Measurements from ENCODE around the gene FOXJ3.

FOXJ3 gene

GRCh38 chr1:42179900-42180329, 155.1 kb downstream of the FOXJ3 start:
- ChIA-PET CTCF (no interaction called here), POLR2A (no interaction called here)
- no peak for DNase-seq (ENCODE audit: extremely low spot score)
- TF ChIP-seq CTCF (IDR thresholded peaks at IDR 0.05; ENCODE audit: control extremely low read depth, extremely low read depth, low read depth, missing control alignments) = no peak

DNA sequence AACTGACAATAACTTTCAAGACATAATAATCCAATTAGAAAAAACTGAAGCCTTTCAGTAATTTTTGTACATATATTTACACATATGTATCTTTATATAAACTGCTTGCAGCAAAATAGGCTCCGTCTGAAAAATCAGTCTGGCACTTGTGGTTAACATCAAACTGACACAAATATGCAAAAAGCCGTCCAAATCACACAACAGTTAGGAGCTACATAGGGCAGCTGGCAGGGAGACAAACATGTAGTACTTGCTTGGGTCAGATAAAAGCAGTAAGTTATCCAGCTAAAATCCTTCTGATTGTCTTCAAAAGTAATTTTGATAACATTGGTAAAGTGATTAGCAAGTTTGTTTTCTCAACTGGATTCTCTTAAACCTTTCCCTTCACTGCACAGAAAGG, 155.8 kb downstream of the FOXJ3 start:
- CTCF ChIA-PET = interaction anchor here (1.3 kb wide), 1 partner anchor 13 kb away, joined by 3 read pairs; no protein-coding TSS in a partner anchor
- TF ChIP-seq CTCF (IDR thresholded peaks at IDR 0.05; ENCODE audit: control extremely low read depth, extremely low read depth, low read depth, missing control alignments) = no peak
- POLR2A ChIA-PET = no interaction called here

GRCh38 chr1:42178249-42178648, 156.8 kb downstream of the FOXJ3 start:
- TF ChIP-seq CTCF (IDR thresholded peaks at IDR 0.05; ENCODE audit: control extremely low read depth, extremely low read depth, low read depth, missing control alignments) = no peak
- POLR2A ChIA-PET = interaction anchor here (0.5 kb wide), 1 partner anchor 882 kb away, joined by 3 read pairs; no protein-coding TSS in a partner anchor
- CTCF ChIA-PET = interaction anchor here (1.2 to 2.1 kb wide), 4 partner anchors 14 to 162 kb away, joined by 3 to 7 read pairs (median 3); no protein-coding TSS in a partner anchor
- DNase-seq (ENCODE audit: extremely low spot score) = no peak

More for the DNA sequence above, 155.8 kb downstream of the FOXJ3 start:
- no peak for DNase-seq (ENCODE audit: extremely low spot score)

DNA sequence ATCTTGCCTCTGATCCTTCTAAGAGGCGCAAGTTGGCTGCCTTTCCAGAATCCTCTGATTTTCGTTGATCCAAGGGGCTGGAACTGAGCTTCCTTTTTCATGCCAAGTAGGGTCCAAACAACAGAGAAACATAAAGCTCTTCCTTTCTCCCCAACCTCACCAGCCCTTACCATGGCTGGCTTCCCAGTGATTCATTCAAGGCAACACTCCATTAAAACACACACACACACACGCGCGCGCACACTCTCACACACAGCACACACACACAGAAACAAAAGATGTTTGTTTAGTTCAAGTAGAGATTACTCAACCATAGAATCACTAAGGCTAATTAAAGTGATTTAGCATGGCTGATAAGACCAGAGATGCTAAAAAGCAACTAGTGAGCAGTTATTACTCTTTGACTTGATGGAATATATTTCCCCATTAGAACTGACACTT, 157.5 kb downstream of the FOXJ3 start:
- ChIA-PET POLR2A (no interaction called here), CTCF (interaction anchor here (0.7 to 2.1 kb wide), 8 partner anchors 8 to 163 kb away, joined by 3 to 7 read pairs (median 4); no protein-coding TSS in a partner anchor)
- DNase-seq (ENCODE audit: extremely low spot score) = no peak
- no peak for TF ChIP-seq CTCF (IDR thresholded peaks at IDR 0.05; ENCODE audit: control extremely low read depth, extremely low read depth, low read depth, missing control alignments)

- peak; percentile 86 for TF ChIP-seq CTCF (IDR thresholded peaks at IDR 0.05; ENCODE audit: control extremely low read depth, extremely low read depth, low read depth, missing control alignments)
- CTCF ChIA-PET = interaction anchor here (0.7 to 2.1 kb wide), 8 partner anchors 8 to 163 kb away, joined by 3 to 7 read pairs (median 4); no protein-coding TSS in a partner anchor
- DNase-seq (ENCODE audit: extremely low spot score) = peak; percentile 63
- POLR2A ChIA-PET = no interaction called here
These were observed 158.0 kb downstream of the FOXJ3 start for GRCh38 chr1:42176902-42177519.

- ChIA-PET CTCF (interaction anchor here (0.7 to 5.0 kb wide), 11 partner anchors 11 to 680 kb away, joined by 3 to 44 read pairs (median 7); no protein-coding TSS in a partner anchor), POLR2A (no interaction called here)
- DNase-seq (ENCODE audit: extremely low spot score) = no peak
- TF ChIP-seq CTCF (IDR thresholded peaks at IDR 0.05; ENCODE audit: control extremely low read depth, extremely low read depth, low read depth, missing control alignments) = no peak
These were observed 159.6 kb downstream of the FOXJ3 start for GRCh38 chr1:42175314-42176054.

All from GM10248 (cell line).